ENCODE data around the gene NDUFS3.

Gene NDUFS3

GRCh38 chr11:47599902-47600301 is 21.0 kb downstream of the NDUFS3 start:
- H3K9ac ChIP-seq (ENCODE audit: low read depth in 1 of 2, low read length in 2 of 2) = no peak overlapping the region
- no peaks in the 10 kb centered on the region for H3K36me3 ChIP-seq (ENCODE audit: control insufficient read depth in 1 of 2, insufficient read depth in 2 of 2, low read length in 2 of 2)
- no peak overlapping the region for H3K27ac ChIP-seq (ENCODE audit: low read depth, low read length)
- H3K27me3 ChIP-seq (ENCODE audit: control insufficient read depth in 1 of 2, insufficient read depth in 2 of 2, low read length in 2 of 2) = peaks cover 4 to 11% of the 10 kb centered on the region in 2 donors
- no peaks in the 10 kb centered on the region for H3K9me3 ChIP-seq (ENCODE audit: control insufficient read depth in 1 of 2, low read length in 2 of 2)
- no peaks in the 10 kb centered on the region for H3K4me1 ChIP-seq (ENCODE audit: control insufficient read depth in 1 of 2, insufficient read depth in 2 of 2, low read length in 2 of 2)
- H3K4me3 ChIP-seq (ENCODE audit: low read depth in 1 of 2, low read length in 2 of 2) = no peak overlapping the region

- Histone ChIP-seq H3K9me3 (ENCODE audit: control insufficient read depth in 1 of 2, low read length in 2 of 2) (no peaks in the 10 kb centered on the region), H3K27me3 (ENCODE audit: control insufficient read depth in 1 of 2, insufficient read depth in 2 of 2, low read length in 2 of 2) (no peaks in the 10 kb centered on the region), H3K36me3 (ENCODE audit: control insufficient read depth in 1 of 2, insufficient read depth in 2 of 2, low read length in 2 of 2) (no peaks in the 10 kb centered on the region), H3K4me3 (ENCODE audit: low read depth in 1 of 2, low read length in 2 of 2) (no peak overlapping the region), H3K4me1 (ENCODE audit: control insufficient read depth in 1 of 2, insufficient read depth in 2 of 2, low read length in 2 of 2) (no peaks in the 10 kb centered on the region), H3K27ac (ENCODE audit: low read depth, low read length) (no peak overlapping the region), H3K9ac (ENCODE audit: low read depth in 1 of 2, low read length in 2 of 2) (no peak overlapping the region)
Observed at GRCh38 chr11:47603295-47603694, 24.4 kb downstream of the NDUFS3 start.

GRCh38 chr11:47605921-47606320 is 27.0 kb downstream of the NDUFS3 start:
- no peaks in the 10 kb centered on the region for H3K27me3 ChIP-seq (ENCODE audit: control insufficient read depth in 1 of 2, insufficient read depth in 2 of 2, low read length in 2 of 2)
- H3K9ac ChIP-seq (ENCODE audit: low read depth in 1 of 2, low read length in 2 of 2) = no peak overlapping the region
- H3K4me3 ChIP-seq (ENCODE audit: low read depth in 1 of 2, low read length in 2 of 2) = no peak overlapping the region
- H3K9me3 ChIP-seq (ENCODE audit: control insufficient read depth in 1 of 2, low read length in 2 of 2) = no peaks in the 10 kb centered on the region
- H3K27ac ChIP-seq (ENCODE audit: low read depth, low read length) = no peak overlapping the region
- H3K4me1 ChIP-seq (ENCODE audit: control insufficient read depth in 1 of 2, insufficient read depth in 2 of 2, low read length in 2 of 2) = no peaks in the 10 kb centered on the region
- no peaks in the 10 kb centered on the region for H3K36me3 ChIP-seq (ENCODE audit: control insufficient read depth in 1 of 2, insufficient read depth in 2 of 2, low read length in 2 of 2)

GRCh38 chr11:47606731-47607130 is 27.9 kb downstream of the NDUFS3 start:
- Histone ChIP-seq H3K36me3 (ENCODE audit: control insufficient read depth in 1 of 2, insufficient read depth in 2 of 2, low read length in 2 of 2) (no peaks in the 10 kb centered on the region), H3K27me3 (ENCODE audit: control insufficient read depth in 1 of 2, insufficient read depth in 2 of 2, low read length in 2 of 2) (no peaks in the 10 kb centered on the region), H3K4me3 (ENCODE audit: low read depth in 1 of 2, low read length in 2 of 2) (no peak overlapping the region), H3K9me3 (ENCODE audit: control insufficient read depth in 1 of 2, low read length in 2 of 2) (no peaks in the 10 kb centered on the region), H3K4me1 (ENCODE audit: control insufficient read depth in 1 of 2, insufficient read depth in 2 of 2, low read length in 2 of 2) (no peaks in the 10 kb centered on the region), H3K9ac (ENCODE audit: low read depth in 1 of 2, low read length in 2 of 2) (no peak overlapping the region), H3K27ac (ENCODE audit: low read depth, low read length) (no peak overlapping the region)

- Histone ChIP-seq H3K27ac (ENCODE audit: low read depth, low read length) (no peak overlapping the region), H3K27me3 (ENCODE audit: control insufficient read depth in 1 of 2, insufficient read depth in 2 of 2, low read length in 2 of 2) (no peaks in the 10 kb centered on the region), H3K4me1 (ENCODE audit: control insufficient read depth in 1 of 2, insufficient read depth in 2 of 2, low read length in 2 of 2) (no peaks in the 10 kb centered on the region), H3K36me3 (ENCODE audit: control insufficient read depth in 1 of 2, insufficient read depth in 2 of 2, low read length in 2 of 2) (no peaks in the 10 kb centered on the region), H3K9ac (ENCODE audit: low read depth in 1 of 2, low read length in 2 of 2) (no peak overlapping the region), H3K9me3 (ENCODE audit: control insufficient read depth in 1 of 2, low read length in 2 of 2) (no peaks in the 10 kb centered on the region), H3K4me3 (ENCODE audit: low read depth in 1 of 2, low read length in 2 of 2) (no peak overlapping the region)
Observed at GRCh38 chr11:47607380-47607779, 28.5 kb downstream of the NDUFS3 start.

- Histone ChIP-seq H3K4me1 (ENCODE audit: control insufficient read depth in 1 of 2, insufficient read depth in 2 of 2, low read length in 2 of 2) (no peaks in the 10 kb centered on the region), H3K27me3 (ENCODE audit: control insufficient read depth in 1 of 2, insufficient read depth in 2 of 2, low read length in 2 of 2) (no peaks in the 10 kb centered on the region), H3K9ac (ENCODE audit: low read depth in 1 of 2, low read length in 2 of 2) (no peak overlapping the region), H3K27ac (ENCODE audit: low read depth, low read length) (no peak overlapping the region), H3K36me3 (ENCODE audit: control insufficient read depth in 1 of 2, insufficient read depth in 2 of 2, low read length in 2 of 2) (no peaks in the 10 kb centered on the region), H3K9me3 (ENCODE audit: control insufficient read depth in 1 of 2, low read length in 2 of 2) (no peaks in the 10 kb centered on the region), H3K4me3 (ENCODE audit: low read depth in 1 of 2, low read length in 2 of 2) (no peak overlapping the region)
Observed at GRCh38 chr11:47609675-47610074, 30.8 kb downstream of the NDUFS3 start.

GRCh38 chr11:47611348-47611794 is 32.5 kb downstream of the NDUFS3 start:
- Histone ChIP-seq H3K4me1 (ENCODE audit: control insufficient read depth in 1 of 2, insufficient read depth in 2 of 2, low read length in 2 of 2) (no peaks in the 10 kb centered on the region), H3K27ac (ENCODE audit: low read depth, low read length) (no peak overlapping the region), H3K27me3 (ENCODE audit: control insufficient read depth in 1 of 2, insufficient read depth in 2 of 2, low read length in 2 of 2) (no peaks in the 10 kb centered on the region), H3K9ac (ENCODE audit: low read depth in 1 of 2, low read length in 2 of 2) (no peak overlapping the region), H3K9me3 (ENCODE audit: control insufficient read depth in 1 of 2, low read length in 2 of 2) (no peaks in the 10 kb centered on the region), H3K4me3 (ENCODE audit: low read depth in 1 of 2, low read length in 2 of 2) (no peak overlapping the region), H3K36me3 (ENCODE audit: control insufficient read depth in 1 of 2, insufficient read depth in 2 of 2, low read length in 2 of 2) (no peaks in the 10 kb centered on the region)

GRCh38 chr11:47615249-47615648 is 36.4 kb downstream of the NDUFS3 start:
- Histone ChIP-seq H3K4me1 (ENCODE audit: control insufficient read depth in 1 of 2, insufficient read depth in 2 of 2, low read length in 2 of 2) (no peaks in the 10 kb centered on the region), H3K4me3 (ENCODE audit: low read depth in 1 of 2, low read length in 2 of 2) (no peak overlapping the region), H3K36me3 (ENCODE audit: control insufficient read depth in 1 of 2, insufficient read depth in 2 of 2, low read length in 2 of 2) (peaks cover 12 to 19% of the 10 kb centered on the region in 2 donors), H3K27me3 (ENCODE audit: control insufficient read depth in 1 of 2, insufficient read depth in 2 of 2, low read length in 2 of 2) (no peaks in the 10 kb centered on the region), H3K9me3 (ENCODE audit: control insufficient read depth in 1 of 2, low read length in 2 of 2) (no peaks in the 10 kb centered on the region), H3K27ac (ENCODE audit: low read depth, low read length) (no peak overlapping the region), H3K9ac (ENCODE audit: low read depth in 1 of 2, low read length in 2 of 2) (no peak overlapping the region)

GRCh38 chr11:47616726-47617416 is 38.0 kb downstream of the NDUFS3 start:
- Histone ChIP-seq H3K9ac (ENCODE audit: low read depth in 1 of 2, low read length in 2 of 2) (no peak overlapping the region), H3K27me3 (ENCODE audit: control insufficient read depth in 1 of 2, insufficient read depth in 2 of 2, low read length in 2 of 2) (no peaks in the 10 kb centered on the region), H3K4me1 (ENCODE audit: control insufficient read depth in 1 of 2, insufficient read depth in 2 of 2, low read length in 2 of 2) (no peaks in the 10 kb centered on the region), H3K9me3 (ENCODE audit: control insufficient read depth in 1 of 2, low read length in 2 of 2) (no peaks in the 10 kb centered on the region), H3K36me3 (ENCODE audit: control insufficient read depth in 1 of 2, insufficient read depth in 2 of 2, low read length in 2 of 2) (peaks cover 14 to 35% of the 10 kb centered on the region in 2 donors), H3K27ac (ENCODE audit: low read depth, low read length) (no peak overlapping the region), H3K4me3 (ENCODE audit: low read depth in 1 of 2, low read length in 2 of 2) (no peak overlapping the region)

- H3K4me1 ChIP-seq (ENCODE audit: control insufficient read depth in 1 of 2, insufficient read depth in 2 of 2, low read length in 2 of 2) = no peaks in the 10 kb centered on the region
- no peak overlapping the region for H3K4me3 ChIP-seq (ENCODE audit: low read depth in 1 of 2, low read length in 2 of 2)
- H3K9ac ChIP-seq (ENCODE audit: low read depth in 1 of 2, low read length in 2 of 2) = no peak overlapping the region
- H3K27ac ChIP-seq (ENCODE audit: low read depth, low read length) = no peak overlapping the region
- H3K9me3 ChIP-seq (ENCODE audit: control insufficient read depth in 1 of 2, low read length in 2 of 2) = no peaks in the 10 kb centered on the region
- peaks cover 19 to 41% of the 10 kb centered on the region in 2 donors for H3K36me3 ChIP-seq (ENCODE audit: control insufficient read depth in 1 of 2, insufficient read depth in 2 of 2, low read length in 2 of 2)
- H3K27me3 ChIP-seq (ENCODE audit: control insufficient read depth in 1 of 2, insufficient read depth in 2 of 2, low read length in 2 of 2) = no peaks in the 10 kb centered on the region
Observed at GRCh38 chr11:47617417-47617809, 38.5 kb downstream of the NDUFS3 start.
